SK-N-SH (cell line): ENCODE measurements around the gene GRIN2A. TPM values are rescaled to one million over a fixed set of nuclear protein-coding genes. Genes with fewer than 3 reads are reported as not detected.

Source experiments
- CTCF ChIA-PET: fragments of 300-600, 350-600 bp; formaldehyde crosslinking; extraction: SDS; loops from one replicate; lab custom pipeline; 2021; lab: Yijun Ruan, JAX
- POLR2A ChIA-PET: fragments of 350-600 bp; sonication (Branson Sonifier 250); formaldehyde crosslinking; extraction: SDS; loops from one replicate; lab custom pipeline; 2020; ENCODE audit warnings: antibody characterized with exemption, inconsistent platforms; lab: Yijun Ruan, JAX
- DNase-seq: peaks from one replicate; pipeline ENCODE4 v3.0.0; 2012
- H2AFZ ChIP-seq: fragments of 200-600 bp; sonication (generic); 2 replicates; pipeline ENCODE4 v1.8.1; 2016; ENCODE audit warnings: antibody characterized with exemption, mild to moderate bottlenecking, low read depth
- H3F3A ChIP-seq: fragments of 200-600 bp; sonication (generic); replicated peaks from 2 replicates; pipeline ENCODE3; 2016; ENCODE audit warnings: antibody characterized with exemption, mild to moderate bottlenecking; ENCODE audit not compliant: insufficient read depth
- H3K27ac ChIP-seq, 2 experiments: fragments of 200-500 bp in 1 of 2; fragments of 200-600 bp in 1 of 2; sonication (Bioruptor generic) in 1 of 2; sonication (generic), shearing (Covaris generic) in 1 of 2; 2 replicates each; pipeline versions ENCODE4 v1.5.1 to v1.6.1; 2014 to 2016; ENCODE audit warnings: low read depth in 2 of 2, inconsistent platforms in 1 of 2, low read length in 1 of 2, mild to moderate bottlenecking in 1 of 2, mixed read lengths in 1 of 2
- H3K27me3 ChIP-seq: fragments of 200-600 bp; sonication (generic), shearing (Covaris generic); 2 replicates; pipeline ENCODE4 v1.6.1; 2016; ENCODE audit warnings: mixed run types; ENCODE audit not compliant: insufficient read depth
- H3K36me3 ChIP-seq, 2 experiments: fragments of 200-500 bp in 1 of 2; fragments of 200-600 bp in 1 of 2; sonication (Bioruptor generic) in 1 of 2; sonication (generic) in 1 of 2; replicated peaks in 1 of 2; 2 replicates each; pipeline versions ENCODE3 to v1.5.1; 2014 to 2016; ENCODE audit warnings: low read length in 1 of 2, mild to moderate bottlenecking in 1 of 2; ENCODE audit not compliant: insufficient read depth in 2 of 2, control insufficient read depth in 1 of 2
- H3K4me1 ChIP-seq, 2 experiments: fragments of 200-500 bp in 1 of 2; fragments of 200-600 bp in 1 of 2; sonication (Bioruptor generic) in 1 of 2; sonication (generic), shearing (Covaris generic) in 1 of 2; 2 replicates each; pipeline versions ENCODE4 v1.5.1 to v1.6.1; 2014 to 2016; ENCODE audit warnings: low read depth in 1 of 2, low read length in 1 of 2, mixed run types in 1 of 2; ENCODE audit not compliant: insufficient read depth in 2 of 2, control insufficient read depth in 1 of 2
- H3K4me2 ChIP-seq: fragments of 200-600 bp; sonication (generic), shearing (Covaris generic); 2 replicates; pipeline ENCODE4 v1.6.1; 2017; ENCODE audit warnings: mixed run types
- H3K4me3 ChIP-seq, 2 experiments: fragments of 200-500 bp in 1 of 2; fragments of 200-600 bp in 1 of 2; sonication (Bioruptor generic) in 1 of 2; sonication (generic), shearing (Covaris generic) in 1 of 2; 2 replicates each; pipeline versions ENCODE4 v1.5.1 to v1.8.1; 2014 to 2016; ENCODE audit warnings: low read depth in 2 of 2, inconsistent platforms in 1 of 2, low read length in 1 of 2, mild to moderate bottlenecking in 1 of 2, mixed read lengths in 1 of 2, moderate library complexity in 1 of 2
- H3K79me2 ChIP-seq: fragments of 200-600 bp; sonication (generic); 2 replicates; pipeline ENCODE4 v1.8.1; 2017; ENCODE audit warnings: mild to moderate bottlenecking; ENCODE audit not compliant: insufficient read depth
- H3K9ac ChIP-seq: fragments of 200-600 bp; sonication (generic); 2 replicates; pipeline ENCODE4 v1.6.1; 2017; ENCODE audit warnings: mixed run types
- H3K9me2 ChIP-seq: fragments of 200-600 bp; sonication (generic); 2 replicates; pipeline ENCODE4 v1.6.1; 2017; ENCODE audit warnings: mixed run types
- H3K9me3 ChIP-seq: fragments of 200-600 bp; sonication (generic); 2 replicates; pipeline ENCODE4 v1.6.1; 2017; ENCODE audit warnings: mixed run types, mild to moderate bottlenecking, moderate library complexity
- H4K20me1 ChIP-seq: fragments of 200-600 bp; sonication (generic); 2 replicates; pipeline ENCODE4 v1.6.1; 2017; ENCODE audit warnings: mild to moderate bottlenecking, mixed run types; ENCODE audit not compliant: insufficient read depth
- EZH2phosphoT487 ChIP-seq: fragments of 200-600 bp; sonication (generic); IDR thresholded peaks from 2 replicates; pipeline ENCODE4 v1.6.1; 2017; ENCODE audit warnings: low read depth, mixed run types, mild to moderate bottlenecking, antibody characterized with exemption, moderate library complexity, borderline replicate concordance
- FOXJ3 ChIP-seq: sonication (generic); formaldehyde crosslinking; IDR thresholded peaks from 2 replicates; pipeline ENCODE4 v1.5.1; 2020; ENCODE audit warnings: mild to moderate bottlenecking, missing genetic modification reagents
- NRF1 ChIP-seq: IDR thresholded peaks from 2 replicates; pipeline ENCODE4 v1.6.1; 2012; ENCODE audit warnings: low read depth, mild to moderate bottlenecking, low read length
- POLR2AphosphoS5 ChIP-seq: IDR thresholded peaks from 2 replicates; pipeline ENCODE4 v1.6.1; 2012; ENCODE audit warnings: low read depth, low read length
- REST ChIP-seq: IDR thresholded peaks from 2 replicates; pipeline ENCODE4 v1.6.1; 2012; ENCODE audit warnings: mild to moderate bottlenecking, low read depth, low read length, moderate library complexity
- RFX5 ChIP-seq: IDR thresholded peaks from 2 replicates; pipeline ENCODE4 v1.6.1; 2012; ENCODE audit warnings: mild to moderate bottlenecking, improper control_type of control experiment, low read length
- SIN3A ChIP-seq: IDR thresholded peaks from 2 replicates; pipeline ENCODE4 v1.6.1; 2012; ENCODE audit warnings: low read depth, mild to moderate bottlenecking, low read length, moderate library complexity, borderline replicate concordance
- TAF1 ChIP-seq: IDR thresholded peaks from 2 replicates; pipeline ENCODE4 v1.6.1; 2012; ENCODE audit warnings: low read depth, mild to moderate bottlenecking, low read length, moderate library complexity, borderline replicate concordance
- USF1 ChIP-seq: IDR thresholded peaks from 2 replicates; pipeline ENCODE4 v1.4.0; 2012; ENCODE audit warnings: low read depth, borderline replicate concordance
- WGBS: methylation state at CpG from one replicate; pipeline ENCODE4 v1.1.6; 2017; ENCODE audit warnings: low lambda C conversion rate; 5-methylcytosine and 5-hydroxymethylcytosine counted together
- polyA plus RNA-seq, 3 experiments: library from polyadenylated mRNA; depleted of rRNA; stranded (reverse); fragments of >200 nt; gene quantifications; 2 replicates each; pipeline ENCODE4 v1.2.3, GENCODE V29; 2012
- TF ChIP-seq, protein P1 (sequence below): fragments of 200-600 bp; sonication (generic); IDR thresholded peaks from 2 replicates; pipeline ENCODE4 v1.6.1; 2017; ENCODE audit warnings: antibody characterized with exemption, mild to moderate bottlenecking, moderate library complexity
- TF ChIP-seq, protein P2 (sequence below): fragments of 150-350 bp; IDR thresholded peaks from 2 replicates; pipeline ENCODE4 v1.6.1; 2016; ENCODE audit warnings: mild to moderate bottlenecking, low read depth, low read length
- TF ChIP-seq, protein P3 (sequence below): IDR thresholded peaks from 2 replicates; pipeline ENCODE4 v1.4.0; 2012; ENCODE audit warnings: low read depth, borderline replicate concordance
- TF ChIP-seq, protein P4 (sequence below): fragments of 150-350 bp; IDR thresholded peaks from 2 replicates; pipeline ENCODE4 v1.6.1; 2017; ENCODE audit warnings: antibody characterized with exemption, low read length, low read depth, borderline replicate concordance

GRIN2A gene
- polyA plus RNA-seq, 1 of the 3 experiments (the other 2 are of a cell fraction), result not detected

DNA sequence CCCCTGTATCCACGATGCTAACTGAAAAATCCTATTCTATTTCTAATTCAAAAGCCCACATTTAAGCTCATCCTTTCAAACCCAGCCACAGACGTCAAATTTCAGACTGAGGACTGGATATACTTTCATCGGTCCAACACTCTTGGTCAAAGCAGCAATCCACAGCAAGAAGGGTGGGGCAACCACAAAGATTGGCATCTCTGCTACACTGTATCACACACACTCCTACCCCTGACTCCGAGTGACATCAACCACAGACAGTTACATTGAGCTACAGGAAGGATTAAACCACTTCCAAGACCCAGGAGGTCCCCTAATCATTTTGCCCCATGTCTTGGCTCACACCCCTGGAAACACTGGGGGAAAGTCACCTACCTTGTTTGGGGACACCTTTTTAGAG lies 61.3 kb downstream of the GRIN2A start (continued):
- TF ChIP-seq, protein P1, sequence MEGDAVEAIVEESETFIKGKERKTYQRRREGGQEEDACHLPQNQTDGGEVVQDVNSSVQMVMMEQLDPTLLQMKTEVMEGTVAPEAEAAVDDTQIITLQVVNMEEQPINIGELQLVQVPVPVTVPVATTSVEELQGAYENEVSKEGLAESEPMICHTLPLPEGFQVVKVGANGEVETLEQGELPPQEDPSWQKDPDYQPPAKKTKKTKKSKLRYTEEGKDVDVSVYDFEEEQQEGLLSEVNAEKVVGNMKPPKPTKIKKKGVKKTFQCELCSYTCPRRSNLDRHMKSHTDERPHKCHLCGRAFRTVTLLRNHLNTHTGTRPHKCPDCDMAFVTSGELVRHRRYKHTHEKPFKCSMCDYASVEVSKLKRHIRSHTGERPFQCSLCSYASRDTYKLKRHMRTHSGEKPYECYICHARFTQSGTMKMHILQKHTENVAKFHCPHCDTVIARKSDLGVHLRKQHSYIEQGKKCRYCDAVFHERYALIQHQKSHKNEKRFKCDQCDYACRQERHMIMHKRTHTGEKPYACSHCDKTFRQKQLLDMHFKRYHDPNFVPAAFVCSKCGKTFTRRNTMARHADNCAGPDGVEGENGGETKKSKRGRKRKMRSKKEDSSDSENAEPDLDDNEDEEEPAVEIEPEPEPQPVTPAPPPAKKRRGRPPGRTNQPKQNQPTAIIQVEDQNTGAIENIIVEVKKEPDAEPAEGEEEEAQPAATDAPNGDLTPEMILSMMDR, result no peak
- TF ChIP-seq FOXJ3 (CRISPR knock-in tag) (no peak), EZH2phosphoT487 (no peak), RFX5 (no peak), SIN3A (no peak), REST (no peak)
- TF ChIP-seq, protein P2, sequence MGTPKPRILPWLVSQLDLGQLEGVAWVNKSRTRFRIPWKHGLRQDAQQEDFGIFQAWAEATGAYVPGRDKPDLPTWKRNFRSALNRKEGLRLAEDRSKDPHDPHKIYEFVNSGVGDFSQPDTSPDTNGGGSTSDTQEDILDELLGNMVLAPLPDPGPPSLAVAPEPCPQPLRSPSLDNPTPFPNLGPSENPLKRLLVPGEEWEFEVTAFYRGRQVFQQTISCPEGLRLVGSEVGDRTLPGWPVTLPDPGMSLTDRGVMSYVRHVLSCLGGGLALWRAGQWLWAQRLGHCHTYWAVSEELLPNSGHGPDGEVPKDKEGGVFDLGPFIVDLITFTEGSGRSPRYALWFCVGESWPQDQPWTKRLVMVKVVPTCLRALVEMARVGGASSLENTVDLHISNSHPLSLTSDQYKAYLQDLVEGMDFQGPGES, result no peak

- no peaks in the 10 kb centered on the region for H4K20me1 ChIP-seq
- no peaks in the 10 kb centered on the region for H3K27me3 ChIP-seq
- TF ChIP-seq, protein P3, sequence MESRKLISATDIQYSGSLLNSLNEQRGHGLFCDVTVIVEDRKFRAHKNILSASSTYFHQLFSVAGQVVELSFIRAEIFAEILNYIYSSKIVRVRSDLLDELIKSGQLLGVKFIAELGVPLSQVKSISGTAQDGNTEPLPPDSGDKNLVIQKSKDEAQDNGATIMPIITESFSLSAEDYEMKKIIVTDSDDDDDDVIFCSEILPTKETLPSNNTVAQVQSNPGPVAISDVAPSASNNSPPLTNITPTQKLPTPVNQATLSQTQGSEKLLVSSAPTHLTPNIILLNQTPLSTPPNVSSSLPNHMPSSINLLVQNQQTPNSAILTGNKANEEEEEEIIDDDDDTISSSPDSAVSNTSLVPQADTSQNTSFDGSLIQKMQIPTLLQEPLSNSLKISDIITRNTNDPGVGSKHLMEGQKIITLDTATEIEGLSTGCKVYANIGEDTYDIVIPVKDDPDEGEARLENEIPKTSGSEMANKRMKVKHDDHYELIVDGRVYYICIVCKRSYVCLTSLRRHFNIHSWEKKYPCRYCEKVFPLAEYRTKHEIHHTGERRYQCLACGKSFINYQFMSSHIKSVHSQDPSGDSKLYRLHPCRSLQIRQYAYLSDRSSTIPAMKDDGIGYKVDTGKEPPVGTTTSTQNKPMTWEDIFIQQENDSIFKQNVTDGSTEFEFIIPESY, result no peak
- TF ChIP-seq TAF1 (no peak), FOXJ3 (CRISPR knock-in tag) (no peak), USF1 (no peak), POLR2AphosphoS5 (no peak), NRF1 (no peak)
- TF ChIP-seq, protein P4, sequence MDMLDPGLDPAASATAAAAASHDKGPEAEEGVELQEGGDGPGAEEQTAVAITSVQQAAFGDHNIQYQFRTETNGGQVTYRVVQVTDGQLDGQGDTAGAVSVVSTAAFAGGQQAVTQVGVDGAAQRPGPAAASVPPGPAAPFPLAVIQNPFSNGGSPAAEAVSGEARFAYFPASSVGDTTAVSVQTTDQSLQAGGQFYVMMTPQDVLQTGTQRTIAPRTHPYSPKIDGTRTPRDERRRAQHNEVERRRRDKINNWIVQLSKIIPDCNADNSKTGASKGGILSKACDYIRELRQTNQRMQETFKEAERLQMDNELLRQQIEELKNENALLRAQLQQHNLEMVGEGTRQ, result no peak
- TF ChIP-seq, all 33 proteins: peak for 0
- Histone ChIP-seq H3K4me3 (no peak overlapping the region), H3K4me2 (no peak overlapping the region), H3K9me3 (no peaks in the 10 kb centered on the region), H3K4me1 (no peaks in the 10 kb centered on the region), H3K79me2 (no peaks in the 10 kb centered on the region), H3K36me3 (no peaks in the 10 kb centered on the region), H3K9ac (no peak overlapping the region), H3K27ac (no peak overlapping the region), H3F3A (no peaks in the 10 kb centered on the region), H3K9me2 (no peaks in the 10 kb centered on the region), H2AFZ (no peak overlapping the region)
- ChIA-PET CTCF (no interaction called here), POLR2A (no interaction called here)
- no peak for DNase-seq
- 30% methylated on average over 4 of the region's 4 CpGs for WGBS
These were observed 67.8 kb downstream of the GRIN2A start for GRCh38 chr16:10114409-10114808.
